SK-N-SH (cell line): Measurements from ENCODE around the gene PRRT1B. TPM values are rescaled to one million over a fixed set of nuclear protein-coding genes. Genes with fewer than 3 reads are reported as not detected.

Experiments
- CTCF ChIA-PET: fragments of 300-600, 350-600 bp; formaldehyde crosslinking; extraction: SDS; loops from one replicate; lab custom pipeline; 2021; lab: Yijun Ruan, JAX
- POLR2A ChIA-PET: fragments of 350-600 bp; sonication (Branson Sonifier 250); formaldehyde crosslinking; extraction: SDS; loops from one replicate; lab custom pipeline; 2020; ENCODE audit warnings: antibody characterized with exemption, inconsistent platforms; lab: Yijun Ruan, JAX
- DNase-seq: peaks from one replicate; pipeline ENCODE4 v3.0.0; 2012
- H2AFZ ChIP-seq: fragments of 200-600 bp; sonication (generic); 2 replicates; pipeline ENCODE4 v1.8.1; 2016; ENCODE audit warnings: antibody characterized with exemption, mild to moderate bottlenecking, low read depth
- H3F3A ChIP-seq: fragments of 200-600 bp; sonication (generic); replicated peaks from 2 replicates; pipeline ENCODE3; 2016; ENCODE audit warnings: antibody characterized with exemption, mild to moderate bottlenecking; ENCODE audit not compliant: insufficient read depth
- H3K27ac ChIP-seq, 2 experiments: fragments of 200-500 bp in 1 of 2; fragments of 200-600 bp in 1 of 2; sonication (Bioruptor generic) in 1 of 2; sonication (generic), shearing (Covaris generic) in 1 of 2; 2 replicates each; pipeline versions ENCODE4 v1.5.1 to v1.6.1; 2014 to 2016; ENCODE audit warnings: low read depth in 2 of 2, inconsistent platforms in 1 of 2, low read length in 1 of 2, mild to moderate bottlenecking in 1 of 2, mixed read lengths in 1 of 2
- H3K27me3 ChIP-seq: fragments of 200-600 bp; sonication (generic), shearing (Covaris generic); 2 replicates; pipeline ENCODE4 v1.6.1; 2016; ENCODE audit warnings: mixed run types; ENCODE audit not compliant: insufficient read depth
- H3K36me3 ChIP-seq, 2 experiments: fragments of 200-500 bp in 1 of 2; fragments of 200-600 bp in 1 of 2; sonication (Bioruptor generic) in 1 of 2; sonication (generic) in 1 of 2; replicated peaks in 1 of 2; 2 replicates each; pipeline versions ENCODE3 to v1.5.1; 2014 to 2016; ENCODE audit warnings: low read length in 1 of 2, mild to moderate bottlenecking in 1 of 2; ENCODE audit not compliant: insufficient read depth in 2 of 2, control insufficient read depth in 1 of 2
- H3K4me1 ChIP-seq, 2 experiments: fragments of 200-500 bp in 1 of 2; fragments of 200-600 bp in 1 of 2; sonication (Bioruptor generic) in 1 of 2; sonication (generic), shearing (Covaris generic) in 1 of 2; 2 replicates each; pipeline versions ENCODE4 v1.5.1 to v1.6.1; 2014 to 2016; ENCODE audit warnings: low read depth in 1 of 2, low read length in 1 of 2, mixed run types in 1 of 2; ENCODE audit not compliant: insufficient read depth in 2 of 2, control insufficient read depth in 1 of 2
- H3K4me2 ChIP-seq: fragments of 200-600 bp; sonication (generic), shearing (Covaris generic); 2 replicates; pipeline ENCODE4 v1.6.1; 2017; ENCODE audit warnings: mixed run types
- H3K4me3 ChIP-seq, 2 experiments: fragments of 200-500 bp in 1 of 2; fragments of 200-600 bp in 1 of 2; sonication (Bioruptor generic) in 1 of 2; sonication (generic), shearing (Covaris generic) in 1 of 2; 2 replicates each; pipeline versions ENCODE4 v1.5.1 to v1.8.1; 2014 to 2016; ENCODE audit warnings: low read depth in 2 of 2, inconsistent platforms in 1 of 2, low read length in 1 of 2, mild to moderate bottlenecking in 1 of 2, mixed read lengths in 1 of 2, moderate library complexity in 1 of 2
- H3K79me2 ChIP-seq: fragments of 200-600 bp; sonication (generic); 2 replicates; pipeline ENCODE4 v1.8.1; 2017; ENCODE audit warnings: mild to moderate bottlenecking; ENCODE audit not compliant: insufficient read depth
- H3K9ac ChIP-seq: fragments of 200-600 bp; sonication (generic); 2 replicates; pipeline ENCODE4 v1.6.1; 2017; ENCODE audit warnings: mixed run types
- H3K9me2 ChIP-seq: fragments of 200-600 bp; sonication (generic); 2 replicates; pipeline ENCODE4 v1.6.1; 2017; ENCODE audit warnings: mixed run types
- H3K9me3 ChIP-seq: fragments of 200-600 bp; sonication (generic); 2 replicates; pipeline ENCODE4 v1.6.1; 2017; ENCODE audit warnings: mixed run types, mild to moderate bottlenecking, moderate library complexity
- H4K20me1 ChIP-seq: fragments of 200-600 bp; sonication (generic); 2 replicates; pipeline ENCODE4 v1.6.1; 2017; ENCODE audit warnings: mild to moderate bottlenecking, mixed run types; ENCODE audit not compliant: insufficient read depth
- CHD2 ChIP-seq: fragments of 150-350 bp; IDR thresholded peaks from 2 replicates; pipeline ENCODE4 v1.6.1; 2018; ENCODE audit warnings: low read length; ENCODE audit not compliant: partially characterized antibody
- EP300 ChIP-seq, 2 experiments: IDR thresholded peaks; 2 replicates each; pipeline versions ENCODE4 v1.4.0 to v1.6.1; 2012; ENCODE audit warnings: borderline replicate concordance in 1 of 2, low read depth in 1 of 2, low read length in 1 of 2
- FOXM1 ChIP-seq: IDR thresholded peaks from 2 replicates; pipeline ENCODE4 v1.4.0; 2012; ENCODE audit warnings: low read depth, mild to moderate bottlenecking
- GABPA ChIP-seq: IDR thresholded peaks from 2 replicates; pipeline ENCODE4 v1.4.0; 2012; ENCODE audit warnings: low read depth, mild to moderate bottlenecking
- JUND ChIP-seq: IDR thresholded peaks from 2 replicates; pipeline ENCODE4 v1.4.0; 2012
- NRF1 ChIP-seq: IDR thresholded peaks from 2 replicates; pipeline ENCODE4 v1.6.1; 2012; ENCODE audit warnings: low read depth, mild to moderate bottlenecking, low read length
- POLR2AphosphoS5 ChIP-seq: IDR thresholded peaks from 2 replicates; pipeline ENCODE4 v1.6.1; 2012; ENCODE audit warnings: low read depth, low read length
- RAD21 ChIP-seq: IDR thresholded peaks from 2 replicates; pipeline ENCODE4 v1.6.1; 2012; ENCODE audit warnings: mild to moderate bottlenecking, low read length
- RXRA ChIP-seq: IDR thresholded peaks from 2 replicates; pipeline ENCODE4 v1.4.0; 2012; ENCODE audit warnings: low read depth, mild to moderate bottlenecking, borderline replicate concordance
- SIN3A ChIP-seq: IDR thresholded peaks from 2 replicates; pipeline ENCODE4 v1.6.1; 2012; ENCODE audit warnings: low read depth, mild to moderate bottlenecking, low read length, moderate library complexity, borderline replicate concordance
- TAF1 ChIP-seq: IDR thresholded peaks from 2 replicates; pipeline ENCODE4 v1.6.1; 2012; ENCODE audit warnings: low read depth, mild to moderate bottlenecking, low read length, moderate library complexity, borderline replicate concordance
- TCF12 ChIP-seq: IDR thresholded peaks from 2 replicates; pipeline ENCODE4 v1.4.0; 2012
- TEAD4 ChIP-seq: IDR thresholded peaks from 2 replicates; pipeline ENCODE4 v1.4.0; 2012; ENCODE audit warnings: mild to moderate bottlenecking, borderline replicate concordance; ENCODE audit not compliant: insufficient read depth
- WGBS: methylation state at CpG from one replicate; pipeline ENCODE4 v1.1.6; 2017; ENCODE audit warnings: low lambda C conversion rate; 5-methylcytosine and 5-hydroxymethylcytosine counted together
- polyA plus RNA-seq, 3 experiments: library from polyadenylated mRNA; depleted of rRNA; stranded (reverse); fragments of >200 nt; gene quantifications; 2 replicates each; pipeline ENCODE4 v1.2.3, GENCODE V29; 2012
- TF ChIP-seq, protein P1 (sequence below): IDR thresholded peaks from 2 replicates; pipeline ENCODE4 v1.6.1; 2012; ENCODE audit warnings: mild to moderate bottlenecking, low read depth, low read length, moderate library complexity
- TF ChIP-seq, protein P2 (sequence below): fragments of 150-350 bp; IDR thresholded peaks from 2 replicates; pipeline ENCODE4 v1.6.1; 2016; ENCODE audit warnings: mild to moderate bottlenecking, low read depth, low read length
- TF ChIP-seq, protein P3 (sequence below): IDR thresholded peaks from 2 replicates; pipeline ENCODE4 v1.4.0; 2012; ENCODE audit warnings: low read depth

PRRT1B gene
- polyA plus RNA-seq, 1 of the 3 experiments (the other 2 are of a cell fraction): not detected

- H3K36me3 ChIP-seq: peaks cover 5 to 20% of the 10 kb centered on the region in 2 experiments
- 60% methylated on average over 17 of the region's 103 CpGs for WGBS
- TF ChIP-seq POLR2AphosphoS5: peak; percentile 61
- TF ChIP-seq, protein P1, sequence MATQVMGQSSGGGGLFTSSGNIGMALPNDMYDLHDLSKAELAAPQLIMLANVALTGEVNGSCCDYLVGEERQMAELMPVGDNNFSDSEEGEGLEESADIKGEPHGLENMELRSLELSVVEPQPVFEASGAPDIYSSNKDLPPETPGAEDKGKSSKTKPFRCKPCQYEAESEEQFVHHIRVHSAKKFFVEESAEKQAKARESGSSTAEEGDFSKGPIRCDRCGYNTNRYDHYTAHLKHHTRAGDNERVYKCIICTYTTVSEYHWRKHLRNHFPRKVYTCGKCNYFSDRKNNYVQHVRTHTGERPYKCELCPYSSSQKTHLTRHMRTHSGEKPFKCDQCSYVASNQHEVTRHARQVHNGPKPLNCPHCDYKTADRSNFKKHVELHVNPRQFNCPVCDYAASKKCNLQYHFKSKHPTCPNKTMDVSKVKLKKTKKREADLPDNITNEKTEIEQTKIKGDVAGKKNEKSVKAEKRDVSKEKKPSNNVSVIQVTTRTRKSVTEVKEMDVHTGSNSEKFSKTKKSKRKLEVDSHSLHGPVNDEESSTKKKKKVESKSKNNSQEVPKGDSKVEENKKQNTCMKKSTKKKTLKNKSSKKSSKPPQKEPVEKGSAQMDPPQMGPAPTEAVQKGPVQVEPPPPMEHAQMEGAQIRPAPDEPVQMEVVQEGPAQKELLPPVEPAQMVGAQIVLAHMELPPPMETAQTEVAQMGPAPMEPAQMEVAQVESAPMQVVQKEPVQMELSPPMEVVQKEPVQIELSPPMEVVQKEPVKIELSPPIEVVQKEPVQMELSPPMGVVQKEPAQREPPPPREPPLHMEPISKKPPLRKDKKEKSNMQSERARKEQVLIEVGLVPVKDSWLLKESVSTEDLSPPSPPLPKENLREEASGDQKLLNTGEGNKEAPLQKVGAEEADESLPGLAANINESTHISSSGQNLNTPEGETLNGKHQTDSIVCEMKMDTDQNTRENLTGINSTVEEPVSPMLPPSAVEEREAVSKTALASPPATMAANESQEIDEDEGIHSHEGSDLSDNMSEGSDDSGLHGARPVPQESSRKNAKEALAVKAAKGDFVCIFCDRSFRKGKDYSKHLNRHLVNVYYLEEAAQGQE: no peak
- TF ChIP-seq FOXM1: no peak
- no peak for TF ChIP-seq TCF12
- no peak for TF ChIP-seq JUND
- no peak for TF ChIP-seq SIN3A
- peak; percentile 82 for TF ChIP-seq CHD2
- TF ChIP-seq GABPA: peak; percentile 83
- no peak for TF ChIP-seq EP300 (IDR thresholded peaks at IDR 0.05; ENCODE audit: borderline replicate concordance in 1 of 2, low read depth in 1 of 2, low read length in 1 of 2)
- TF ChIP-seq TAF1: peak; percentile 67; the same call in 1 of the 2 replicates
- TF ChIP-seq, protein P2, sequence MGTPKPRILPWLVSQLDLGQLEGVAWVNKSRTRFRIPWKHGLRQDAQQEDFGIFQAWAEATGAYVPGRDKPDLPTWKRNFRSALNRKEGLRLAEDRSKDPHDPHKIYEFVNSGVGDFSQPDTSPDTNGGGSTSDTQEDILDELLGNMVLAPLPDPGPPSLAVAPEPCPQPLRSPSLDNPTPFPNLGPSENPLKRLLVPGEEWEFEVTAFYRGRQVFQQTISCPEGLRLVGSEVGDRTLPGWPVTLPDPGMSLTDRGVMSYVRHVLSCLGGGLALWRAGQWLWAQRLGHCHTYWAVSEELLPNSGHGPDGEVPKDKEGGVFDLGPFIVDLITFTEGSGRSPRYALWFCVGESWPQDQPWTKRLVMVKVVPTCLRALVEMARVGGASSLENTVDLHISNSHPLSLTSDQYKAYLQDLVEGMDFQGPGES: no peak
- peak; percentile 78 for TF ChIP-seq NRF1
- no peak for TF ChIP-seq TEAD4
- TF ChIP-seq RAD21: no peak
- TF ChIP-seq, protein P3, sequence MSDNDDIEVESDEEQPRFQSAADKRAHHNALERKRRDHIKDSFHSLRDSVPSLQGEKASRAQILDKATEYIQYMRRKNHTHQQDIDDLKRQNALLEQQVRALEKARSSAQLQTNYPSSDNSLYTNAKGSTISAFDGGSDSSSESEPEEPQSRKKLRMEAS: no peak
- TF ChIP-seq RXRA: no peak
- DNase-seq: peak; percentile 100
- H3K4me2 ChIP-seq: peak within 1 kb of the TSS; percentile 98
- peak within 1 kb of the TSS; percentile 80 for H3K9ac ChIP-seq
- ChIA-PET CTCF (interaction anchor here (1.1 to 2.1 kb wide), 2 partner anchors 15 to 195 kb away, joined by 3 to 8 read pairs; partner anchors contain the start of gene PRRT1B), POLR2A (interaction anchor here (0.6 to 1.0 kb wide), 3 partner anchors 48 to 212 kb away, joined by 3 to 4 read pairs (median 3); no protein-coding TSS in a partner anchor)
- H3K27ac ChIP-seq: peak within 1 kb of the TSS in 1 of 2 experiments; percentile 58; a peak in 1 of 4 replicates
- H3K9me2 ChIP-seq: no peaks in the 10 kb centered on the region
- H3F3A ChIP-seq: no peaks in the 10 kb centered on the region
- peak within 1 kb of the TSS; percentile 70 to 83 for H3K4me3 ChIP-seq
- H3K4me1 ChIP-seq: peaks cover 0 to 12% of the 10 kb centered on the region in 2 experiments; a peak in 1 of 4 replicates
- H4K20me1 ChIP-seq: no peaks in the 10 kb centered on the region
- H3K27me3 ChIP-seq: no peaks in the 10 kb centered on the region
- H3K79me2 ChIP-seq: peaks cover 16% of the 10 kb centered on the region; the same call in 1 of the 2 replicates
- no peaks in the 10 kb centered on the region for H3K9me3 ChIP-seq
- peak within 1 kb of the TSS; percentile 81; the same call in 1 of the 2 replicates for H2AFZ ChIP-seq
These were observed 14.1 kb upstream of the PRRT1B start, which contains the start of gene UCK1 for GRCh38 chr9:131530920-131531832. UCK1 (minus strand) TSS chr9:131531263; CDS start chr9:131531174, 89 bp downstream.
